Ovary (tissue), 9 donors: Measurements from ENCODE around the gene ADCK2. TPM values are rescaled to one million over a fixed set of nuclear protein-coding genes. Genes with fewer than 3 reads are reported as not detected.
"Not testable (repeated sequence)": the region's sequence is repeated elsewhere in the genome, so short reads cannot be mapped to it uniquely, and the experiment has no call there.

ENCODE experiments used
- DNase-seq, 5 donors: peaks; one replicate each; pipeline ENCODE4 v3.0.0-alpha.2; 2019 to 2020
- H3K27ac ChIP-seq, 2 donors: fragments of 200-600 bp; one replicate each; pipeline versions ENCODE4 v1.5.1 to v1.8.0; 2019 to 2022
- H3K27me3 ChIP-seq: fragments of 200-600 bp; one replicate; pipeline ENCODE4 v1.8.0; 2022
- H3K36me3 ChIP-seq: fragments of 200-600 bp; sonication (generic); one replicate; pipeline ENCODE4 v1.5.1; 2019
- H3K4me1 ChIP-seq: one replicate; pipeline ENCODE4 v1.8.1; 2013; ENCODE audit warnings: mild to moderate bottlenecking, moderate library complexity; ENCODE audit not compliant: insufficient read depth
- H3K4me3 ChIP-seq: fragments of 200-600 bp; sonication (generic); one replicate; pipeline ENCODE4 v1.5.1; 2017
- H3K9me3 ChIP-seq, 2 donors: fragments of 200-600 bp in 1 of 2; sonication (generic) in 1 of 2; one replicate each; pipeline versions ENCODE4 v1.5.1 to v1.8.1; 2013 to 2019; ENCODE audit warnings: mild to moderate bottlenecking in 1 of 2, moderate library complexity in 1 of 2
- EP300 ChIP-seq: sonication (generic); formaldehyde crosslinking; IDR thresholded peaks from one replicate; pipeline ENCODE4 v1.6.1; 2017; ENCODE audit warnings: antibody characterized with exemption
- POLR2A ChIP-seq: fragments of 450-650 bp; IDR thresholded peaks from one replicate; pipeline ENCODE4 v1.6.1; 2017; ENCODE audit warnings: antibody characterized with exemption, mild to moderate bottlenecking, moderate library complexity
- WGBS, 3 donors: extraction: QIAGEN DNeasy Blood & Tissue Kit in 1 of 3; methylation state at CpG; one replicate each; pipeline versions ENCODE4 v1.1.5 to v1.1.7; 2013 to 2017; 5-methylcytosine and 5-hydroxymethylcytosine counted together
- intact Hi-C, 4 donors: fragments of 100-400 bp; cut with DNase I; formaldehyde crosslinking; loops; one replicate each; pipeline versions ENCODE4 v1.11.0 to v1.15.1; 2022 to 2023
- polyA plus RNA-seq, 2 donors: library from polyadenylated mRNA; stranded (reverse); fragments of 200-250 nt in 1 of 2; fragments of 350-450 nt in 1 of 2; fragmentation: Illumina TruSeq in 1 of 2; extraction: RNeasy Lipid Tissue Mini Kit (QIAGEN cat#74804) in 1 of 2; gene quantifications; one replicate each; pipeline ENCODE4 v1.2.3, GENCODE V29; 2013 to 2014
- total RNA-seq, 7 donors: library from RNA; depleted of rRNA in 2 of 7; stranded (reverse); fragments of >200 nt in 2 of 7; fragmentation: NEBNext Ultra II Directional in 3 of 7; extraction: Animal tissue kit (Norgen Biotek cat#: 25700) in 3 of 7; gene quantifications; one replicate each; pipeline versions ENCODE4 v1.1.0 to v1.2.4, GENCODE V29; 2016 to 2023
- TF ChIP-seq, protein P1 (sequence below), 3 donors: fragments of 450-650 bp in 2 of 3; fragments of 200-600 bp in 1 of 3; IDR thresholded peaks; one replicate each; pipeline versions ENCODE4 v1.5.1 to v1.8.0; 2016 to 2022; ENCODE audit warnings: antibody characterized with exemption in 3 of 3, mild to moderate bottlenecking in 1 of 3
- donor health status: DM: no; HTN: no; CAD: no; lungs with moderate emphysema.
- donor health status: DM: no; HTN: no; CAD: no.
- donor health status: Bipolar disorder and iron deficiency.
- donor health status: DM: yes; HTN: yes; CAD: no.
- donor health status: DM: no; HTN: no; CAD: no.
- donor health status: DM: yes; HTN: yes; CAD: no.

ADCK2 gene
- total and polyA plus RNA-seq, 9 donors = 12.0 to 22.5 (median 19.1) TPM

DNA sequence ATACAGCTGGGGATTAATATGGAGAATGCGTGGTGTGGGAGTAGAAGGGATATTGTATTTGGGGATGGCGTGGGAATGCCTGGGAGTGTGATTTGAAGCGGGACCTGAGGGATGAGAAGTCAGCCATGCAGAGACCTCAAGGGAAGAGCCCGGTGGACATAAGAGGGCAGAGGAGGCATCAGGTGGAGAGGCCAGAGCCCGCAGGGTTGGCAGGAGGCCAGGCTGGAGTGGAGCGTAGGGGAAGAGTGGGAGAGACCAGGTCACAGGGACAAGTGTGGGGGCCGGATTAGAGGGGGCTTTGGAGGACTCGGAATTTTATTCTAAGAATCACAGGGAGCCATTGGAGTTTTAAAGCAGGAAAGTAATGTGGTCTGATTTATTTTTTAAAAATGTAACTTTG lies 25.7 kb downstream of the ADCK2 start:
- peak in 2 of 5 donors; percentile 48 to 54 for DNase-seq
- intact Hi-C loops = loop anchor here in 1 of 4 donors (5.0 kb wide), 1 partner anchor 314 kb away; the partner anchor contains the start of gene MRPS33
- Histone ChIP-seq H3K36me3 (no peaks in the 10 kb centered on the region), H3K27me3 (no peaks in the 10 kb centered on the region), H3K4me3 (no peak overlapping the region), H3K27ac (no peak overlapping the region), H3K4me1 (peaks cover 12% of the 10 kb centered on the region), H3K9me3 (no peaks in the 10 kb centered on the region)
- TF ChIP-seq EP300 (no peak), POLR2A (no peak)
- TF ChIP-seq, protein P1, sequence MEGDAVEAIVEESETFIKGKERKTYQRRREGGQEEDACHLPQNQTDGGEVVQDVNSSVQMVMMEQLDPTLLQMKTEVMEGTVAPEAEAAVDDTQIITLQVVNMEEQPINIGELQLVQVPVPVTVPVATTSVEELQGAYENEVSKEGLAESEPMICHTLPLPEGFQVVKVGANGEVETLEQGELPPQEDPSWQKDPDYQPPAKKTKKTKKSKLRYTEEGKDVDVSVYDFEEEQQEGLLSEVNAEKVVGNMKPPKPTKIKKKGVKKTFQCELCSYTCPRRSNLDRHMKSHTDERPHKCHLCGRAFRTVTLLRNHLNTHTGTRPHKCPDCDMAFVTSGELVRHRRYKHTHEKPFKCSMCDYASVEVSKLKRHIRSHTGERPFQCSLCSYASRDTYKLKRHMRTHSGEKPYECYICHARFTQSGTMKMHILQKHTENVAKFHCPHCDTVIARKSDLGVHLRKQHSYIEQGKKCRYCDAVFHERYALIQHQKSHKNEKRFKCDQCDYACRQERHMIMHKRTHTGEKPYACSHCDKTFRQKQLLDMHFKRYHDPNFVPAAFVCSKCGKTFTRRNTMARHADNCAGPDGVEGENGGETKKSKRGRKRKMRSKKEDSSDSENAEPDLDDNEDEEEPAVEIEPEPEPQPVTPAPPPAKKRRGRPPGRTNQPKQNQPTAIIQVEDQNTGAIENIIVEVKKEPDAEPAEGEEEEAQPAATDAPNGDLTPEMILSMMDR (IDR thresholded peaks at IDR 0.05) = no peak
- 59 to 69% (median 62%) methylated on average over 8 of the region's 8 CpGs for whole genome bisulfite sequencing, 3 donors

GRCh38 chr7:140702774-140703173 lies 30.0 kb downstream of the ADCK2 start:
- no peaks in the 10 kb centered on the region for H3K27me3 ChIP-seq
- no peaks in the 10 kb centered on the region for H3K36me3 ChIP-seq
- H3K9me3 ChIP-seq = no peaks in the 10 kb centered on the region
- TF ChIP-seq EP300 = no peak
- no peak for TF ChIP-seq POLR2A
- TF ChIP-seq, protein P1 (IDR thresholded peaks at IDR 0.05) = no peak
- H3K4me1 ChIP-seq = peaks cover 2% of the 10 kb centered on the region
- intact Hi-C loops = no loop called here
- WGBS, 3 donors = 86 to 88% (median 88%) methylated on average over 10 of the region's 10 CpGs
- H3K27ac ChIP-seq = no peak overlapping the region
- H3K4me3 ChIP-seq = no peak overlapping the region
- no peak for DNase-seq

DNA sequence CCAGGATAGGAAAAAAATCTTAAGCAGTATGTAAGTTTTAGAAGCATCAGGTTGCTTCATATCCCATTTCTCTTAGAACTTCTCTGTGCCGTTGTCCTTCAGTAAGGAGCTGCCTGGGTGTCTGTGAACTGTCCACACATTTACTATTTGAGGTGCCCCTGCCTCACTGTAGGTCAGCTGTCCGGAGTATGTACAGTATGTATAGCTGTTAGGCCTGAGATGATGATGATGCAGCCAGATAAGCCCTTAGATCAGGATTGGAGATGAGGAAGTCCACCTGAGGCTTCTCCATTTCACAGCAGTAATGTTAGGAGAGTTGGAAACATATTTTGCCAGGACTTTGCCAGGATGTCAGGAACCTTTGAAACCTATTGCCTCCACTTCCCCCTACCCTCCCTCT lies 31.5 kb downstream of the ADCK2 start:
- no peaks in the 10 kb centered on the region for H3K9me3 ChIP-seq
- no peak overlapping the region for H3K27ac ChIP-seq
- no peak overlapping the region for H3K4me3 ChIP-seq
- TF ChIP-seq EP300 (no peak), POLR2A (no peak)
- TF ChIP-seq, protein P1 (IDR thresholded peaks at IDR 0.05) = no peak
- DNase-seq = no peak
- no peaks in the 10 kb centered on the region for H3K36me3 ChIP-seq
- WGBS, 3 donors = 84 to 92% (median 89%) methylated on average over 2 of the region's 2 CpGs
- no peaks in the 10 kb centered on the region for H3K27me3 ChIP-seq
- H3K4me1 ChIP-seq = no peaks in the 10 kb centered on the region
- intact Hi-C loops = no loop called here

GRCh38 chr7:140707132-140707531 lies 34.4 kb downstream of the ADCK2 start:
- WGBS, 3 donors = 82 to 88% (median 82%) methylated on average over 5 of the region's 5 CpGs
- H3K4me1 ChIP-seq = no peaks in the 10 kb centered on the region
- no peak for TF ChIP-seq POLR2A
- no peak for TF ChIP-seq EP300
- TF ChIP-seq, protein P1 (IDR thresholded peaks at IDR 0.05) = no peak

GRCh38 chr7:140708764-140709163 lies 36.0 kb downstream of the ADCK2 start:
- intact Hi-C loops, H3K4me3 ChIP-seq, H3K27ac ChIP-seq, DNase-seq, H3K27me3 ChIP-seq, H3K9me3 ChIP-seq, H3K36me3 ChIP-seq, H3K4me1 ChIP-seq: not testable (repeated sequence)
- WGBS, 3 donors = 92 to 95% (median 94%) methylated on average over 4 of the region's 4 CpGs

More at GRCh38 chr7:140707132-140707531, 34.4 kb downstream of the ADCK2 start:
- no peak overlapping the region for H3K27ac ChIP-seq
- no peak for DNase-seq
- H3K9me3 ChIP-seq = no peaks in the 10 kb centered on the region
- H3K27me3 ChIP-seq = no peaks in the 10 kb centered on the region
- no peaks in the 10 kb centered on the region for H3K36me3 ChIP-seq
- intact Hi-C loops = no loop called here
- no peak overlapping the region for H3K4me3 ChIP-seq

DNA sequence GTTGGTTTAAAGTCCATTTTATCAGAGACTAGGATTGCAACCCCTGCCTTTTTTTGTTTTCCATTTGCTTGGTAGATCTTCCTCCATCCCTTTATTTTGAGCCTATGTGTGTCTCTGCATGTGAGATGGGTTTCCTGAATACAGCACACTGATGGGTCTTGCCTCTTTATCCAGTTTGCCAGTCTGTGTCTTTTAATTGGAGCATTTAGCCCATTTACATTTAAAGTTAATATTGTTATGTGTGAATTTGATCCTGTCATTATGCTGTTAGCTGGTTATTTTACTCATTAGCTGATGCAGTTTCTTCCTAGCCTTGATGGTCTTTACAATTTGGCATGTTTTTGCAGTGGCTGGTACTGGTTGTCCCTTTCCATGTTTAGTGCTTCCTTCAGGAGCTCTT lies 39.6 kb downstream of the ADCK2 start:
- DNase-seq, H3K9me3 ChIP-seq, H3K27ac ChIP-seq, intact Hi-C loops, H3K27me3 ChIP-seq, H3K4me3 ChIP-seq, H3K4me1 ChIP-seq, H3K36me3 ChIP-seq: not testable (repeated sequence)
